ENCODE data around the gene ACVR2B.

- no peak for TF ChIP-seq POLR2AphosphoS5 (IDR thresholded peaks at IDR 0.05; ENCODE audit: low read depth, low read length)
- TF ChIP-seq POU2F2 (IDR thresholded peaks at IDR 0.05; ENCODE audit: low read depth, low read length), result no peak
- no peak for TF ChIP-seq POLR2A (IDR thresholded peaks at IDR 0.05; ENCODE audit: low read depth, low read length)
- no peak for TF ChIP-seq TAF1 (IDR thresholded peaks at IDR 0.05; ENCODE audit: low read depth, low read length)
- no peak for TF ChIP-seq SPI1 (IDR thresholded peaks at IDR 0.05; ENCODE audit: low read depth, low read length)
- TF ChIP-seq PAX5 (IDR thresholded peaks at IDR 0.05; ENCODE audit: insufficient read depth, low read length, severe bottlenecking), result no peak
Measured at GRCh38 chr3:38476157-38476756, 22.6 kb downstream of the ACVR2B start.
